ENCODE data around the gene ZNF598.
"Not testable (repeated sequence)": the region's sequence is repeated elsewhere in the genome, so short reads cannot be mapped to it uniquely, and the experiment has no call there.

The ZNF598 gene

DNA sequence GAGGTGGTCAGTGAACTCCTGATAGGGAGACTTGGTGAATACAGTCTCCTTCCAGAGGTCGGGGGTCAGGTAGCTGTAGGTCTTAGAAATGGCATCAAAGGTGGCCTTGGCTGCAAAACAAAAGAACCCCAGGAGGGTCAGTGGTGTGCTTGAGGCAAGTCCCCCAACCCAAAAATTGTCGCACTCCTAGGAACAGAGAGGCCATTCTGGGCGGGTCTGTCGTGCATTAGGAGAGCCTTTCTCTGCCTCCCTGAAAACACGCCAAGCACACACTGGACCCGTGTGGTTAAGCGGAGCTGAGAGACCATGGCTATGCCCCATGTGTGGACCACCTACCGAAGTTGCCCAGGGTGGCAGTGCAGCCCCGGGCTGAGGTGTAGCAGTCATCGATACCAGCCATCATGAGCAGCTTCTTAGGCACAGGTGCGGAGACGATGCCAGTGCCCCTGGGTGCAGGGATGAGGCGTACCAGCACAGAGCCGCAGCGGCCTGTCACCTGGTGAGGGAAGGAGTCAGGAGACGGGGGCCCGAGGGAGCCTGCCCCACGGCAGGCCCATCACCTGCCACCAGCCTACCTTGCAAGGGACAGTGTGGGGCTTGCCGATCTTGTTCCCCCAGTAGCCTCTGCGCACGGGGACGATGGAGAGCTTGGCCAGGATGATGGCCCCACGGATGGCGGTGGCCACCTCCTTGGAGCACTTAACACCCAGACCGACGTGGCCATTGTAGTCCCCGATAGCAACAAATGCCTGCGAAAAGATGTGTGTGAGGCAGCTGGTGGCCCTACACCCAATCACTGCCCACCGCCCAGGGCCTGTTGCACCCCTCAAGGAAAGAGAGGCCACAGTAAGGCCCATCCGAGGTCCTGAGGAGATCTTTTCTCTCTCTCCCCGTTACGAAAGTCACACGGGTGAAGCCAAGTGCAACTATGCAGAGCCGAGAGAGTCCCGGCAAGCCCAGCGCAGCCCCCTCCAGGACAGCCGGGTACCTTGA is 47.2 kb downstream of the ZNF598 start:
- H3K27ac ChIP-seq: peak overlapping the region; percentile 94
- not testable (repeated sequence) for DNase-seq (ENCODE audit: low read depth, low spot score)

DNA sequence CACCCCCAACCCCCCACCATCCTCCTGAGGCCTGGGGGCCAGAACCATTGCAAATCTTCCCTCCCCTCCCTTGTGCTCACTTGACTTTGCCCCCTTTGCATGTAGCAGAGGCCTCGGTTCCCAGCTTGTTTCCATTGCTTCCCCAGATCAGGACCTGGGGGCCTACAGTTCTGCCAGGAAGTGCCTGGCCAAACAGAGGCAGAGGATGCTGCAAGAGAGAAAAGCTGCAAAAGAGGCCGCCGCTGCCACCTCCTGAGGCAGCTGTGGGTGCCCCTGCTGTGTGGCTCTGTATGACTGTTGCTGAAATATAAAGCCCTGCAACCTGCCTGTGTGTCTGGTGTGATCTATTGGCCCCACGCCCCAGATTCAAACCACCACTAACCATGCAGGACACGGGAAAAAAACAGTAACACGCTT is 48.0 kb downstream of the ZNF598 start:
- peak overlapping the region; percentile 56 for H3K27ac ChIP-seq
- DNase-seq (ENCODE audit: low read depth, low spot score): no peak

DNA sequence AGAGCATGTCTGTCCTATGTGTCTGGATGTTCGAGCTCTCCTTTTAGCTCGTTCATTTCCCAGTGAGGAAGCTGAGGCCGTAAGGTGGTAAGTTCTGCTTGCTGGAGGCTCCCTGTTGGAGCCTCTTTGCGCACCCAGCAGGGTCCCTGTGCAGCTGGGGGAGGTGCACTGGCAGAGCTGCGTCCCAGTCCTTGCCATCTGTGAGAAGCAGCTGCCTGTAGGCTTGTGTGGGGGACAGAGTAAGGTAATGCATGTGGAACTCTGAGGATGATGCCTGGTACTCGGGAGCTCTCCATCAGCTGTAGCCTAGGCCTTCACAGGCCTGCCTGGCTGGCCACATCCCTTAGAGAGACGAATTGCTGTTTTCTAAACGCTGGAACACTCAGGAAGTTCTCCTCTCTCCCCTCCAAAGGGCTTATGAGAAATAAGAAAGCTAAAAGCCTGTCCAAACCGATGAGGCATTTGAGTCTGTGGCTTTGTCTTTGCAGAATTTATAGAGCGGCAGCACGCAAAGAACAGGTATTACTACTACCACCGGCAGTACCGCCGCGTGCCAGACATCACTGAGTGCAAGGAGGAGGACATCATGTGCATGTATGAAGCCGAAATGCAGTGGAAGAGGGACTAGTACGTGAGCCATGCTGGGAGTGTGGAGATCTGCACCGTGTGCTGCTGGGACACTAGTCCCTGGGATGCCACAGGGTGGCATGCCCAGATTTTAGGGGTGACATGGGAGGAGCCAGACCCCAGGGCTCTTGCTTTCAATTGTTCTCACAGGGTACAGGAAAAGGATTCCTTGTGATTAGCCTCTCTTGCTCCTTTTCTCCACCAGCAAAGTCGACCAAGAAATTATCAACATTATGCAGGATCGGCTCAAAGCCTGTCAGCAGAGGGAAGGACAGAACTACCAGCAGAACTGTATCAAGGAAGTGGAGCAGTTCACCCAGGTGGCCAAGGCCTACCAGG is 48.7 kb downstream of the ZNF598 start:
- no peak for DNase-seq (ENCODE audit: low read depth, low spot score)
- H3K27ac ChIP-seq: peak overlapping the region; percentile 56

DNA sequence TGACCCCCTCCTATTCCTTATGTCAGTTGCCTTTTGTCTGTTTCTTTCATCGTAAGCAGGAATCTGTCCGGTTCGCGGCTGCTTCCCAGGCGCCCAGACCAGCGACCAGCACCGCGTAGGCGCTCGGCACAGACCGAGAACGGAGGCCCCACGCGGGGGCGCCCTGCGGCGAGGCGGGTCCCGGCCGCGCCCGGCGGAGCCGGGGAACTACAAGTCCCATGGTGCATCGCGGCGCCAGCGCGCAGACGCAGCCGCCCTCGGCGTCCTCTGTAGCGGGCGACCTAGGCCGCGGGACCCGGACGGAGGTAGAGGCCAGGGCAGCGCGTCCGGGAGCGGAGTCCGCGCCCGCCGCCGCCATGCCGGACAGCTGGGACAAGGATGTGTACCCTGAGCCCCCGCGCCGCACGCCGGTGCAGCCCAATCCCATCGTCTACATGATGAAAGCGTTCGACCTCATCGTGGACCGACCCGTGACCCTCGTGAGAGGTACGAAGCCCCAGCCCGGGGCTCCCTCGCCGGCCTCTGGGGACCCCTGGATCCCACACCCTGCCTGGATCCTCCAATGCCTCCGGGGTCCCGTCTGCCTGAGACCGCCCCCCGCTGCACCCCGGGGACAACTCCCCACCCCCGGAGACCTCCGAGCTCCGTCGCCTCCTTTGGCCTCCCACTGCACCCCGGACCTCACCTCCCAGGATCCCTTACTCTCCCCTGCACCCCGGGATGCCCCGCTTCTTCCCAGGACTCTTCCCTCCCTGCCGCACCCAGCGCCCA is 50.2 kb downstream of the ZNF598 start, which contains the start of gene NDUFB10:
TSS of gene NDUFB10 (plus strand) at position 270 of the 771 bp plus-strand sequence. CDS start at position 357, 87 bp downstream.
- H3K27ac ChIP-seq: peak within 1 kb of the TSS; percentile 56
- DNase-seq (ENCODE audit: low read depth, low spot score): no peak

DNA sequence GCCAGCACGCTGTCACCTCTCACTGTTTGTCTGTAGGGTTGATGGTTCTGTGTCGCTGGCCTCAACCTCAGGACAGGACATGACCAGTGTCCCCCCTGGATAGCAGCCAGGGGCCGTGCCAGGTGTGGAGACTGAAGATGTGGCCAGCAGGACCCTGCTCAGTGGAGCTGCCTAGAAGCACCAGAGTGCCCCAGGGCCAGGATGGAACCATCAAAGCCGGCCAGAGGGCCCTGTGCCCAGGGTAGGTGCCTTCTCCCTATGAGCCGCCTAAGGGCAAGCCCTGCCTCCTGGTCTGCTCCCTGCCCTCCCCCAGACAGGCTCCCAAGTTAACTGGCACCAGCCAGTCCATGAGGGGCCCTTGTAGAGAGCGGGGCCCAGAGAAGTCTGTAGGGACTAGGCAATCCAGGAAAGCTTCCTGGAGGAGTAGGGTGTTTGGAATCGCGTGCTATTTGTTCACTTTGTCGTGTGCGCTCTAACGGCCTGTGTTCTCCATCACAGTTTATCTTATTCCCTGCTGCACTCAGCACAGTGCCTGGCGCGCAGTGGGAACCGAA is 50.8 kb downstream of the ZNF598 start:
- H3K27ac ChIP-seq: no peak overlapping the region
- DNase-seq (ENCODE audit: low read depth, low spot score): no peak

DNA sequence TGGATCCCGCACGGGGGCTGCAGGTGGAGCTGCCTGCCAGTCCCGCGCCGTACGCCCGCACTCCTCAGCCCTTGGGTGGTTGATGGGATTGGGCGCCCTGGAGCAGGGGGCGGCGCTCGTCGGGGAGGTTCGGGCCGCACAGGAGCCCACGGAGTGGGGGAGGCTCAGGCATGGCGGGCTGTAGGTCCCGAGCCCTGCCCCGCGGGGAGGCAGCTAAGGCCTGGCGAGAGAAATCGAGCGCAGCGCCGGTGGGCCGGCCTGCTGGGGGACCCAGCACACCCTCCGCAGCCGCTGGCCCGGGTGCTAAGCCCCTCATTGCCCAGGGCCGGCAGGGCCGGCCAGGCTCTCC is 51.5 kb downstream of the ZNF598 start:
- not testable (repeated sequence) for DNase-seq (ENCODE audit: low read depth, low spot score); H3K27ac ChIP-seq

DNA sequence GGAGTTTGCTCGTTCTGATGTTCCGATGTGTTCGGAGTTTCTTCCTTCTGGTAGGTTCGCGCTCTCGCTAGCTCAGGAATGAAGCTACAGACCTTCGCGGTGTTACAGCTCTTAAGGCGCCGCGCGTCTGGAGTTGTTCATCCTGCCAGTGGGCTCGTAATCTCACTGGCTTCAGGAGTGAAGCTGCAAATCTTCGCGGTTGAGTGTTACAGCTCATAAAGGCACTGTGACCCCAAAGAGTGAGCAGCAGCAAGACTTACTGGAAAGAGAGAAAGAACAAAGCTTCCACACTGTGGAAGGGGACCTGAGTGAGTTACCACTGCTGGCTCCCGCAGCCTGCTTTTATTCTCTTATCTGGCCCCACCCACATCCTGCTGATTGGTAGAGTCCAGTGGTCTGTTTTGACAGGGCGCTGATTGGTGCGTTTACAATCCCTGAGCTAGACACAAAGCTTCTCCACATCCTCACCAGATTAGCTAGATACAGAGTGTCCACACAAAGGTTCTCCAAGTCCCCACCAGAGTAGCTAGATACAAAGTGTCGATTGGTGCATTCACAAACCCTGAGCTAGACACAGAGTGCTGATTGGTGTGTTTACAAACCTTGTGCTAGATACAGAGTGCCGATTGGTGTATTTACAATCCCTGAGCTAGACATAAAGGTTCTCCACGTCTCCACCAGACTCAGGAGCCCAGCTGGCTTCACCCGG is 52.0 kb downstream of the ZNF598 start:
- H3K27ac ChIP-seq; DNase-seq (ENCODE audit: low read depth, low spot score): not testable (repeated sequence)

DNA sequence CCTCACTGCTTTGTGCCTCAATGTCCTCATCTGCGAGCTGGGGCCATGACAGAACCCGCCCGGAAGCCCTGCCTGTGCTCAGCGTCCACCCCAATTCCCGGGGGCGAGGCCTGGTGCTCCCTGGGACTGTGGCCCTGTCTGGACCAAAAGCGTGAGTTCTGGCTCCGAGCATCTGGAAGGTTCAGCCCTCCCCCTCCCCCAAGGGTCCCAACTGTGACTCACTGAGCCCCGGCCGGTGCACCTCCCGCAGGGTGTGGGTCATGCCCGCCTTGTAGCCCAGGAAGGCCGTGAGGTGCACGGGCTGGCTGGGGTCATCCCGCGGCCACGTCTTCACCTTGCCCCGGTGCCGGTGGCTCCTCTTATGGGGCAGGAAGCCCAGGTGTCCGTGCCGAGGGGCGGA is 55.9 kb downstream of the ZNF598 start:
- no peak overlapping the region for H3K27ac ChIP-seq
- no peak for DNase-seq (ENCODE audit: low read depth, low spot score)

DNA sequence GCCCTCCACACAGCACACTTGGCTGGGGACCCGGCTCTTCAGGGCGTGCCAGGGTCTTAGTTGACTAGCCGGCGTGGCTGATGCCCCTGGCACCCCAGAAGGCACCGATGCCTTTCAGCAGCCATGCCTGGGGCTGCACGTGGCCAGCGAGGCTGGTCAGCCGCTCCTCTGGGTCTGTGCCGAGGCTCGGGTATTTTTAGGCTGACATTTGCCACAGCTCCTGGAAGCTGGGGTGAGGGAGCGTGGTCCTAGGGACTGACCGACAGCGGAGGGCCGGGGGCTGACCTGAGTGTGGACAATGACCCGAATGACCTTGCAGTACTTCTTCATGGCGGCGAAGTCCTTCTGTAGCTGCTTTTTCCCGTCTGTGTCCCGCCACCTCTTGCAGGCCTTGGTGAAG is 59.1 kb downstream of the ZNF598 start:
- no peak for DNase-seq (ENCODE audit: low read depth, low spot score)
- H3K27ac ChIP-seq: peak overlapping the region; percentile 40

DNA sequence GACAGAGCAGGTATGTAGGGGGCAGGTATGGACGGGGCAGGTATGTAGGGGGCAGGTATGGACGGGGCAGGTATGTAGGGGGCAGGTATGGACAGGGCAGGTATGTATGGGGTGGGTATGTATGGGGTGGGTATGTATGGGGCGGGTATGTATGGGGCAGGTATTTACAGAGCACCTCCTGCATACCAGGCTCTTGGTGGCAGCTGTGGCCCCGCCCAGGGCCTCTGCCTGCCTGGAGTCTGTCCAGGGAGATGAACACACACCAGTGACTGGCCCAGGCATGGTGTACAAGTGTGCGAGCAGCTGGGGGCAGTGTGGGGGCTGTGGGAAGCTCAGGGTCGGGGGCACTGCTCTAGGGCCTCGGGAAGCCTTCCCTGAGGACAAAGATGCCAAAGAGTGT is 59.6 kb downstream of the ZNF598 start:
- peak overlapping the region; percentile 40 for H3K27ac ChIP-seq
- DNase-seq (ENCODE audit: low read depth, low spot score): peak; percentile 64

DNA sequence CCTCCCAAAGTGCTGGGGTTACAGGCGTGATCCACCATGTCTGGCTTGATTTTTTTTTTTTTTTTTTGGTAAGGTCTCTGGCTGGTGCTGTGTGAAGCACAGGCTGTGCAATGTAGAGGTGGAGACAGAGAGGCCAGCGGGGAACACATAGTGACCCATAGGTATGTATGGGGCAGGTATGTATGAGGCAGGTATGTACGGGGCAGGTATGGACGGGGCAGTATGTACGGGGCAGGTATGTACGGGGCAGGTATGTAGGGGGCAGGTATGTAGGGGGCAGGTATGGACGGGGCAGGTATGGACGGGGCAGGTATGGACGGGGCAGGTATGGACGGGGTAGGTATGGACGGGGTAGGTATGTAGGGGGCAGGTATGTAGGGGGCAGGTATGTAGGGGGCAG is 60.1 kb downstream of the ZNF598 start:
- DNase-seq (ENCODE audit: low read depth, low spot score): no peak
- no peak overlapping the region for H3K27ac ChIP-seq

Measured in epithelial cell of prostate (primary cell).